GM18870 (cell line): ENCODE measurements around the gene C12orf75.
"Not testable (repeated sequence)": the region's sequence is repeated elsewhere in the genome, so short reads cannot be mapped to it uniquely, and the experiment has no call there.

ENCODE experiments used
- ATAC-seq: cut with Tn5 transposase; IDR thresholded peaks from one replicate; pipeline ENCODE4 v1.9.1; 2021; ENCODE audit warnings: moderate library complexity; ENCODE audit not compliant: unreplicated experiment

The C12orf75 gene

GRCh38 chr12:105368047-105368646 lies 37.7 kb downstream of the C12orf75 start:
- no peak for ATAC-seq

DNA sequence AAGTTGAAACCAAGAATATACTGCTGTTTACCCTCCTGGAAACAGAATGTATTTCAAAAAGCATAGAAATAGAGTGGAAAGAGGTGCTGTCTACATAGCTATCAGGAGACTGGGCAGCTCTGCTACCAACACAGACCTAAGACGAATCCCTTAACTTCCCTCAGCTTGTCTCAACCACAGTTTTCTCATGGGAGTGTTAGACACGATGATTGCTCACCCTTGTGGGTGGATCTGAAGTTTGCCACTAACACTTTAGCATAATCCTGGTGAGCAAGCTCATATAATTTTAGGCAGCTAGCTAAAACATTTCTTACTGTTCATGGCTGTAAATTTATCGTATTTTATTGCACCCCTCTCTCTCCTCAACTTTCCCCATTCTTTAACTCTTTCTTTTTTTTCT lies 38.5 kb downstream of the C12orf75 start:
- ATAC-seq = no peak

- ATAC-seq = no peak
Measured at GRCh38 chr12:105374303-105374702, 43.8 kb downstream of the C12orf75 start.

DNA sequence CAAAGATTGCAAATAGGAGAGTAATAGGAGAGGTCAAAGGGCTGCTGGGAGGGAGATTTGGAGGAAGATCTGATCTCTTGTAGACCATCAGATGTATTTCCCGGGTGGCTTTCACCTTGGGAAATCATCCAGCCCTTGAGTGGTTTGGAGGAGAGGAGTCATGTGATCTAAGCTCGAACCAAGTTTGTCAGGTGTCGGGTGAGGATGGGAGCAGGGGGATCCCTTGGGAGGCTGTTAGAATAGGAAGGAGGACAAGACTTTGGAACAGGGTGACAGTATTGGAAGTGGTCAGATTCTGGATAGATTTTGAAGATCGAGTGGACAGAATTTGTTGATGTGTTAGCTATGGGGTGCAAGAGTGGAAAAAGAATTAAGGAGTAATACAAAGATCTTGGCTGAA lies 46.6 kb downstream of the C12orf75 start:
- no peak for ATAC-seq

GRCh38 chr12:105378911-105379310 lies 48.4 kb downstream of the C12orf75 start:
- ATAC-seq = no peak

DNA sequence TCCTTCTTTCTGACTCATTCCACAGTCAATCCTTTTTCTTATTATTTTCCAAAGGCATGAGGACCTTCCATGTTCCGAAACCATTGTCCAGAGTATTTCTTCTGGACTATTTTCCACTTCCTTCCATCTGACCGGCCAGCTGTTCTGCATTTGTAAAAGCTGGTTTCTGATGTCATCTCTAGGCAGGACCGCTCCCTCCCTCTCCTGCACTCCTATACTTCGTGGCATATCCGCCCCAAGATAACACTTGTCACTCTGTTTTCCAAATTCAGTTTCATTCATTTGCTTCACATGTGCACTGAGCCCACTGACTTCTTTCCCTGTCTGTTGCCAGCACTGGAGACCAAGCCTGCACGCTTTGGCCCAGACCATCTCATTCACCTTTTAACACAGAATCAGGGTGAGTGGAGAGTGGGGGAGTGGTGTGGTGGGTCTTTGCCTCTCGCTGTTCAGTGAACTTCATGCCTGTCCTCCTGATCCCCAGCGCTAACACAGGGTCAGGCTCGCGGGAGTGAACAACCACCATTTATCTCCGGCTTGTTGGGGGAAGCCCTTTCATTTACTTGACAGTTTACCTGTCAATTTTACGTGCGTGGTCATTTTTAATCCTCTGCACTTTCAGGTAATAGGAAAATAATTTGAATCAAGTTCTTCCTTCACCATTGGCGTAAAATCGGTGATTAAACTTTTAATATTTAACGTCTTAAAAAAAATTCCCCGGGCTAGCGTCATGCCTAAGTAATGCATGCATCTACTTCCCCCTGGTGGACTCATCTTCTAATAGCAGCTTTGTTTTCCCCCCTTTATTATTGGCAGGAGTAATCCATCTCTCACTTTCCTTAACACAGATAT lies 52.5 kb downstream of the C12orf75 start:
- ATAC-seq = no peak

DNA sequence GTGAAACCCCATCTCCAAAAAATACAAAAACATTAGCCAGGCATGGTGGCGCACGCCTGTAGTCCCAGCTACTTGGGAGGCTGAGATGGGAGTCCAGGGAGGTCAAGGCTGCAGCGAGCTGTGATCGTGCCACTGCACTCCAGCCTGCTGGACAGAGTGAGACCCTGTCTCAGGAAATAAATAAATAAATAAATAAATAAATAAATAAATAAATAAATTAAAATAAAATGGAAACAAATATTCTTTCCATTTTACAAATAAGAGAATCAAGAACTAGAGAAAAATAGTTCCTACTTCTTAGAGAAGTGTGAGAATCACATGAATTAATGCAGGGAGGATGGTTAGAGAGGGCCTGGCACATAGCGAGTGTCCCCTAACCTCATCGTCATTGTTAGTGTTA lies 53.7 kb downstream of the C12orf75 start:
- no peak for ATAC-seq

GRCh38 chr12:105384916-105385535 lies 54.5 kb downstream of the C12orf75 start:
- ATAC-seq = no peak

- no peak for ATAC-seq
Measured at GRCh38 chr12:105386431-105386830, 55.9 kb downstream of the C12orf75 start.

- ATAC-seq = no peak
Measured at GRCh38 chr12:105391231-105391630, 60.7 kb downstream of the C12orf75 start.

DNA sequence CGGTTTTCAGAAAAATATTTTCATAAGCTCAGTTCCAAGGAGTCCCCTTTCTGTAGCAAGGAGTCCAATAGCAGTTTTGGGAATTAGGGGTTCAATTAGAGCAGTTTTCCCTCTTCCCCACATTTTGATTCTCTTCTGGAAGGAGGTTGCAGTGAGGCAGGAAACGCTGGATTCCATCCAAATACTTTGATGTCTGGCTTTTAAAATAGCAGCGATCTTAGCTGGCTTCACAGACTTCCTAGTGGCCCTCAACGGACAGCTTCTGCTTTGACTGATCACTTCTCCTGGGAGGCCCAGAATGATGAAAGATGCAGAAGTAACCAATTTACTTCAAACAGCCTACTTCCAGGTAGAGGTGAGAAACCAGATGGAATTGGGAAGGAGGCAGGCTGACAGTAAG lies 63.1 kb downstream of the C12orf75 start:
- ATAC-seq = no peak

DNA sequence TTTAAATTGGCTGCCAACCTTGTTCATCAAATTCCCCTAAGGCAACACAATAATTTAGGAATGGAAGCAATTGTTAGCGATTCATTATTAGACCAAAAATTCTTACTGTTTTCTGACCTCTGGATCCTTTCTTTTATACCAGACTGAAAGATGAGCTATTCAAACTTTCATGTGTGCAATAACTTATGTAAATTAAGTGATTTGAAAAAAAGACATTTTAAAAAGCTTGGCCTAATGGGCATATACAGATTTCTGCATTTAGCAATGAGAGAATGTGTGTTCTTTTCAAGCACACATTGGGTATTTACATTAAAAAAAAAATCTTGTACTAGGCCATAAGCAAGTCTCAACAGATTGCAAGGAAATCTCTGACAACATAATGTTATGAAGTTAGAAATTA lies 65.5 kb downstream of the C12orf75 start:
- ATAC-seq = no peak

DNA sequence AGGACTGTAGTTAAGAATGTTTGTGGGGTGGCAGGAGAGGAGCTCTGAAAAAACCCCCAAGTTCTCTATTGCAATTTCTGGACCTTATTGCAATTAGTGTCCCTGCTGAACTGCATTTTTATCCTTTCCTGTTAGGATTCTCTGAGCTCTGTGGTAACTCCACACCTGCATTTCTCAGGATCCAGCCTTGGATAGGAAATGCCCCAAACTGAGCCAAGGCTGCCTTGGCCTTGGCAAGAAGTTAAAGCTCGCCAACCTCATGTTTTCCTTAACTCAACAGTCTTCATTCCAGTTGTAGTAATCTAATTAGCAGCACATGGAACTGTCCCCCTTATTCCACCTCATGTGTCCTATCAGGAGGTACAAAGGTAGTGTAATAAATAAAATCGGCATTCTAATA lies 66.5 kb downstream of the C12orf75 start:
- no peak for ATAC-seq

- no peak for ATAC-seq
Measured at GRCh38 chr12:105398930-105399329, 68.4 kb downstream of the C12orf75 start.

GRCh38 chr12:105399428-105400081 lies 69.1 kb downstream of the C12orf75 start:
- ATAC-seq = no peak

DNA sequence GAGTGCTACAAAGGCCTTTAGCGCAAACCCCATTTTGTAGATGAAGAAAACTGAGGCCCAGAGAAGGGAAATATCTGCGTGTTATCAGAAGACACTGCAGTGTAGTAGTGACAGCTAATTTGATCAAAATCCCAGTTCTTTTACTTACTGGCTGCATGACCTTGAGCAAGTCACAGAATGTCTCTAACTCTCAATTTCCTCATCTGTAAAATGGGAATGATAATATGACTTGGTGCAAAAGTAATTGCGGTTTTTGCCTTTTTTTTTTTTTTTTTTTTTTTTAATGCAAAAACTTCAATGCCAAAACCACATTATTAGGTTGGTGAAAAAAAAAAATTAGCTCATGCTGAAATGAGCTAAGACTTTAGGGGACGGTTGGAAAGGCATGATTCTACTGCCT lies 69.7 kb downstream of the C12orf75 start:
- no peak for ATAC-seq

DNA sequence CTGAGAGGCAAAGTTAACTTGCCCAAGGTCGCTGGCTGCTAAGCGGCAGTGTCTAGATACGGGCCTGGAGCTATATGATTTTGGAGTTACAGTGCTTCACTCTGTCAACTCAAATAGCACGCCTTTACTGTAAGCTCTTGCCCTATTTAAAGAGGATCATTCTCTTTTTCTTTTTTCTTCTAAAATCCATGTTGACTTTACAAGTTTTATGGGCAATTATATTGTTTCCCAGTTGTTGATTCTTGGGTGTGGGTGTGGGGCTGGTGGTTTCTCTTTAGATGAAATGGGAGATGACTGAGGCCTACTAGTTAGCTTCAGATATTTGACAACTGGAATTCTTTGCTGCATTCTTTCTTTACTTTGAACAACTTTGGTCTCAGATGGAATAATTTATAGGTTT lies 70.7 kb downstream of the C12orf75 start:
- no peak for ATAC-seq

DNA sequence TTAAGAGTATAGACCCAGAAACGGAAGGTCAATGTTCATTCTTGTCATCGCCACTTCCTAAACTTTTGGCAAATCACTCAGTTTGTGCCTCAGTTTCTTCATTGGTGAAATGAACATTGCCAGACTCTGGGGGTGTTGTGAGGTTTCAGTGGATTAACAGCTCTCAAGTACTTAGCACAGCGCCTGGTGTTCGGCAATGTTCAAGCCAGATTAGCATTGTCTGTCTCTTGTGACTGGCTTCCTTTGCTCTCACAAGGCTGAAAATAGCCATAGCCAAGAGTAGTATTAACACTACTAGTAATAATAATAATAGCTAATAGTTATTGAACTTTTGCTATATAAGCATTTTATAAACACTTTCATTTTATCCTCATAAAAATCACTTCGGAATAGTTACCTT lies 71.9 kb downstream of the C12orf75 start:
- ATAC-seq = no peak

DNA sequence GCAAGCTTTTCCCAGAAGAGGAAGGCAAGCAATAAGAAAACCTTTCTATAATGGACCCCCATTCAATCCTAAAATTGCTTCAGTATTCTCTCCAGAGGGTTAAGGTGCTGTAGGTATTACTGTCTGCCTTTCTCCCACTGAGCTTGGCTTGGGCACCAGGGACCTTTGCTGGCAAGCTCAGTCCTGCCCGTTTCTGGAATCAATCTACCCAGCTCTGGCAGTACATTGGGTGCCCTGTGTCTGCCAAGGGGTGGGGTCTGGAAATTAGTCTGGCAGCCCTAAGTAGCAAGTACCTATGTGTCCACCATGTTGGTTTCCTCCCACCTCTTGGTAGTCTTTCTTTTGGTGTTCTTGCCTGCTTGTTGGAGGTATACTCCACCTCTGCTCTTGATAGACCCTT lies 72.6 kb downstream of the C12orf75 start:
- ATAC-seq = no peak

GRCh38 chr12:105404134-105404533 lies 73.6 kb downstream of the C12orf75 start:
- ATAC-seq = not testable (repeated sequence)

DNA sequence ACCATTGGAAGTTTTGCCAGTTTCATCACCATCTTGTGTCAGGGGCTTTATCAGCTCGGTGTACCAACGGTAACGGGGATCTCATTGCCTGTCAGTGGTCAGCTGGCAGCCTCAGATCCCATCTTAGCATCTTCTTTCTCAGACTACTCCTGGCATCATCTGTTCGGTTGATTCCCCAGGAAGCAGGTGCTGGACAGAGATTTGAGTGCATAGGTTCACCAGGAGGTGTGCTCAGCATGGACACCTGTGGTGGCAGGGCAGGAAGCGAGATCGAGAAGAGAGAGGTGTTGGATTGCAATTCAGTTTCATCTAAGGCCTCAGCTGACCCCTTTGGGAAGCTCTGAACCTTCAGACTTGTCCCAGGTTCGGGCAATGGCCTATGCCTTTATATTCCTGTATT lies 76.0 kb downstream of the C12orf75 start:
- ATAC-seq = no peak

- no peak for ATAC-seq
Measured at GRCh38 chr12:105409279-105409678, 78.8 kb downstream of the C12orf75 start.
